HepG2 (cell line): ENCODE measurements around the gene SREBF1. TPM values are rescaled to one million over a fixed set of nuclear protein-coding genes. Genes with fewer than 3 reads are reported as not detected.
A peak's percentile ranks its signal among the peaks of the same experiment; 100 is the strongest.

Experiments
- ATAC-seq: fragments of 200-7000 bp; cut with Tn5 transposase; 3 replicates; pipeline ENCODE4 v1.9.1; 2020; ENCODE audit warnings: mild to moderate bottlenecking, moderate library complexity
- BruUV-seq: library from RNA; stranded (reverse); fragments of 400-500 nt; replicated peaks from 2 replicates; lab custom pipeline; 2021; lab: Mats Ljungman, UMichigan
- CTCF ChIA-PET: fragments of 300-600 bp; formaldehyde crosslinking; extraction: SDS; loops from one replicate; lab custom pipeline; 2021; ENCODE audit warnings: low total read pairs, inconsistent platforms, low intra/inter-chr PET ratio; lab: Yijun Ruan, JAX
- POLR2A ChIA-PET: fragments of 350-600 bp; sonication (Branson Sonifier 250); formaldehyde crosslinking; loops from one replicate; lab custom pipeline; 2020; ENCODE audit warnings: antibody characterized with exemption, inconsistent platforms; lab: Yijun Ruan, JAX
- DNase-seq: peaks from one replicate; pipeline ENCODE4 v3.0.0-alpha.2; 2015; ENCODE audit warnings: low spot score
- FAIRE-seq: peaks from 3 replicates; lab custom pipeline; 2011; peaks lifted over from hg19 to GRCh38; lab: Jason Lieb, UNC
- H2AFZ ChIP-seq: one replicate; pipeline ENCODE4 v1.6.1; 2011; ENCODE audit warnings: low read length, inconsistent platforms
- H3K27ac ChIP-seq: fragments of 300-600 bp; 3 replicates; pipeline ENCODE4 v1.8.0; 2011; ENCODE audit warnings: mixed run types, mild to moderate bottlenecking, mixed read lengths, low read length, inconsistent platforms; ENCODE audit not compliant: insufficient read depth; ENCODE audit errors: extremely low read length
- H3K27me3 ChIP-seq, 2 experiments: fragments of 200-600 bp in 1 of 2; 2 replicates in 1 of 2; 3 replicates in 1 of 2; pipeline versions ENCODE4 v1.6.0 to v1.8.0; 2011; ENCODE audit warnings: low read length in 2 of 2, mild to moderate bottlenecking in 2 of 2, moderate library complexity in 2 of 2, inconsistent platforms in 1 of 2; ENCODE audit not compliant: insufficient read depth in 2 of 2, control insufficient read depth in 1 of 2
- H3K36me3 ChIP-seq, 2 experiments: fragments of 200-600 bp in 1 of 2; replicated peaks in 1 of 2; 2 replicates in 1 of 2; 3 replicates in 1 of 2; pipeline versions ENCODE4 v1.5.1 to v1.8.0; 2011; ENCODE audit warnings: low read length in 2 of 2, inconsistent platforms in 1 of 2; ENCODE audit not compliant: insufficient read depth in 2 of 2, control insufficient read depth in 1 of 2
- H3K4me1 ChIP-seq: 2 replicates; pipeline ENCODE4 v1.5.1; 2012; ENCODE audit warnings: low read length, inconsistent platforms; ENCODE audit not compliant: insufficient read depth
- H3K4me2 ChIP-seq: 2 replicates; pipeline ENCODE4 v1.6.0; 2011; ENCODE audit warnings: low read depth, low read length, inconsistent platforms
- H3K4me3 ChIP-seq, 3 experiments: fragments of 200-600 bp in 1 of 3; sonication (generic), shearing (Covaris generic) in 1 of 3; replicated peaks in 1 of 3; 2 replicates each; pipeline ENCODE4 v1.5.1; 2011 to 2016; ENCODE audit warnings: low read length in 3 of 3, inconsistent platforms in 2 of 3, low read depth in 2 of 3, mild to moderate bottlenecking in 2 of 3, control low read depth in 1 of 3, mixed read lengths in 1 of 3; ENCODE audit not compliant: insufficient read depth in 1 of 3
- H3K79me2 ChIP-seq: one replicate; pipeline ENCODE4 v1.6.1; 2011; ENCODE audit warnings: low read length, inconsistent platforms; ENCODE audit not compliant: insufficient read depth
- H3K9ac ChIP-seq: 2 replicates; pipeline ENCODE4 v1.6.0; 2011; ENCODE audit warnings: mild to moderate bottlenecking, low read depth, low read length, inconsistent platforms; ENCODE audit not compliant: insufficient read depth
- H3K9me3 ChIP-seq: 2 replicates; pipeline ENCODE4 v1.5.1; 2012; ENCODE audit warnings: mild to moderate bottlenecking, low read length
- H4K20me1 ChIP-seq: 2 replicates; pipeline ENCODE4 v1.6.0; 2011; ENCODE audit warnings: inconsistent platforms, mild to moderate bottlenecking, low read length, moderate library complexity; ENCODE audit not compliant: insufficient read depth
- GATA4 ChIP-seq: sonication (generic); IDR thresholded peaks from 2 replicates; pipeline ENCODE4 v1.6.1; 2016; ENCODE audit warnings: antibody characterized with exemption, low read depth, borderline replicate concordance
- KDM1A ChIP-seq: IDR thresholded peaks from 2 replicates; pipeline ENCODE4 v1.6.1; 2016; ENCODE audit warnings: missing compliant biosample characterization
- KMT2B ChIP-seq: IDR thresholded peaks from 2 replicates; pipeline ENCODE4 v1.6.1; 2016; ENCODE audit warnings: missing genetic modification reagents, missing compliant biosample characterization
- MXD1 ChIP-seq: sonication (generic); formaldehyde crosslinking; IDR thresholded peaks from 2 replicates; pipeline ENCODE4 v1.4.0; 2020; ENCODE audit warnings: mild to moderate bottlenecking, missing genetic modification reagents
- NCOR1 ChIP-seq: fragments of 200-600 bp; sonication (generic); IDR thresholded peaks from 2 replicates; pipeline ENCODE4 v1.7.0; 2017; ENCODE audit warnings: antibody characterized with exemption, low read length, borderline replicate concordance
- SMC3 ChIP-seq: IDR thresholded peaks from 2 replicates; pipeline ENCODE4 v1.6.1; 2011; ENCODE audit warnings: low read length, improper control_type of control experiment
- TSC22D2 ChIP-seq: sonication (generic); formaldehyde crosslinking; IDR thresholded peaks from 2 replicates; pipeline ENCODE4 v1.5.1; 2020; ENCODE audit warnings: missing genetic modification reagents, mild to moderate bottlenecking, borderline replicate concordance
- ZMYM2 ChIP-seq: sonication (generic); formaldehyde crosslinking; IDR thresholded peaks from 2 replicates; pipeline ENCODE4 v1.8.0; 2022; ENCODE audit warnings: mild to moderate bottlenecking, missing genetic modification reagents
- ZNF34 ChIP-seq: sonication (generic); formaldehyde crosslinking; IDR thresholded peaks from 2 replicates; pipeline ENCODE4 v1.4.0; 2020; ENCODE audit warnings: mild to moderate bottlenecking, missing genetic modification reagents, borderline replicate concordance
- ZNF343 ChIP-seq: sonication (generic); formaldehyde crosslinking; IDR thresholded peaks from 2 replicates; pipeline ENCODE4 v1.4.0; 2020; ENCODE audit warnings: mild to moderate bottlenecking, missing genetic modification reagents
- ZNF446 ChIP-seq: sonication (generic); formaldehyde crosslinking; IDR thresholded peaks from 2 replicates; pipeline ENCODE4 v1.5.0; 2020; ENCODE audit warnings: mild to moderate bottlenecking, missing genetic modification reagents
- ZNF570 ChIP-seq: sonication (generic); formaldehyde crosslinking; IDR thresholded peaks from 2 replicates; pipeline ENCODE4 v1.4.0; 2020; ENCODE audit warnings: mild to moderate bottlenecking, missing genetic modification reagents, borderline replicate concordance
- ZNF609 ChIP-seq: sonication (generic); formaldehyde crosslinking; IDR thresholded peaks from 2 replicates; pipeline ENCODE4 v1.4.0; 2020; ENCODE audit warnings: mild to moderate bottlenecking, missing genetic modification reagents, borderline replicate concordance
- WGBS: methylation state at CpG from one replicate; pipeline ENCODE4 v1.1.6; 2017; ENCODE audit warnings: low lambda C conversion rate; 5-methylcytosine and 5-hydroxymethylcytosine counted together
- in situ Hi-C: cut with HindIII; loops from 2 replicates; pipeline ENCODE4 v1.10.0; 2017; ENCODE audit warnings: low pct_unique_long_range_greater_than_20kb; ENCODE audit not compliant: extremely low pct_ligation_motif_present
- intact Hi-C: fragments of 100-400 bp; cut with micrococcal nuclease; formaldehyde crosslinking; loops from one replicate; pipeline ENCODE4 v1.10.0; 2022; ENCODE audit not compliant: unreplicated experiment
- polyA plus RNA-seq, 8 experiments: library from polyadenylated mRNA; depleted of rRNA in 3 of 8; stranded (reverse) in 7 of 8; unstranded in 1 of 8; fragments of >200 nt; fragmentation: Illumina TruSeq in 4 of 8; extraction: Trizol in 4 of 8; gene quantifications; 2 replicates each; pipeline versions ENCODE4 v1.2.1 to v1.2.3, GENCODE V29; 2011 to 2016; ENCODE audit warnings: low read depth in 4 of 8, missing spikeins in 1 of 8, mixed read lengths in 1 of 8; ENCODE audit not compliant: insufficient read depth in 1 of 8
- total RNA-seq, 5 experiments: library from RNA; depleted of rRNA; stranded (reverse); fragments of >200 nt; fragmentation: Illumina TruSeq; extraction: Trizol; gene quantifications; 2 replicates each; pipeline ENCODE4 v1.2.3, GENCODE V29; 2016; ENCODE audit warnings: low read depth in 1 of 5

The SREBF1 gene
- total and polyA plus RNA-seq, 2 of the 13 experiments (the other 11 are each of a cell fraction or from before 2014, with no cell fraction given), result 34.3 to 38.0 TPM

GRCh38 chr17:17855976-17856375, 19.2 kb upstream of the SREBF1 start:
- peaks cover 55% of the 10 kb centered on the region for H3K4me1 ChIP-seq
- H3K27me3 ChIP-seq, result no peaks in the 10 kb centered on the region
- no peaks in the 10 kb centered on the region for H4K20me1 ChIP-seq
- 0 out of 2 replicates have a peak overlapping the region, but pooled peaks have one; percentile 13 for H3K4me2 ChIP-seq
- ATAC-seq (no peak), DNase-seq (no peak), FAIRE-seq (no peak)
- H3K9me3 ChIP-seq, result no peaks in the 10 kb centered on the region
- intact Hi-C loops (loop anchor here (10.0 kb wide), 1 partner anchor 141 kb away; no protein-coding TSS in a partner anchor), in situ Hi-C loops (no loop called here)
- TF ChIP-seq KMT2B (CRISPR knock-in tag) (no peak), SMC3 (no peak), TSC22D2 (CRISPR knock-in tag) (no peak)
- ChIA-PET POLR2A (interaction anchor here (1.2 to 3.1 kb wide), 3 partner anchors 14 to 44 kb away, joined by 3 to 13 read pairs (median 4); no protein-coding TSS in a partner anchor), CTCF (no interaction called here)
- H2AFZ ChIP-seq, result no peak overlapping the region
- H3K9ac ChIP-seq, result 0 out of 2 replicates have a peak overlapping the region, but pooled peaks have one; percentile 2
- 54% methylated on average over 3 of the region's 3 CpGs for WGBS
- no peak overlapping the region for H3K4me3 ChIP-seq
- BruUV-seq, result no TSS peak
- no peaks in the 10 kb centered on the region for H3K36me3 ChIP-seq
- H3K27ac ChIP-seq, result no peak overlapping the region
- H3K79me2 ChIP-seq, result no peaks in the 10 kb centered on the region

- no TSS peak for BruUV-seq
- H3K4me1 ChIP-seq, result peaks cover 61% of the 10 kb centered on the region
- H4K20me1 ChIP-seq, result no peaks in the 10 kb centered on the region
- no peak overlapping the region for H3K9ac ChIP-seq
- no peaks in the 10 kb centered on the region for H3K79me2 ChIP-seq
- POLR2A ChIA-PET, result interaction anchor here (1.2 to 3.1 kb wide), 3 partner anchors 12 to 18 kb away, joined by 3 to 13 read pairs (median 4); partner anchors contain the start of gene SREBF1
- CTCF ChIA-PET, result no interaction called here
- H2AFZ ChIP-seq, result no peak overlapping the region
- H3K36me3 ChIP-seq, result no peaks in the 10 kb centered on the region
- WGBS, result 94% methylated on average over 8 of the region's 8 CpGs
- DNase-seq (no peak), FAIRE-seq (no peak), ATAC-seq (no peak)
- intact Hi-C loops (loop anchor here (10.0 kb wide), 1 partner anchor 139 kb away; no protein-coding TSS in a partner anchor), in situ Hi-C loops (no loop called here)
- H3K4me2 ChIP-seq, result no peak overlapping the region
- no peaks in the 10 kb centered on the region for H3K9me3 ChIP-seq
- no peak overlapping the region for H3K4me3 ChIP-seq
- H3K27me3 ChIP-seq, result no peaks in the 10 kb centered on the region
- H3K27ac ChIP-seq, result no peak overlapping the region
- TF ChIP-seq ZNF34 (CRISPR knock-in tag) (no peak), ZNF446 (no peak), MXD1 (no peak), GATA4 (no peak), KDM1A (CRISPR knock-in tag) (no peak), ZNF570 (no peak), ZNF343 (no peak), ZNF609 (CRISPR knock-in tag) (no peak), ZMYM2 (CRISPR knock-in tag) (no peak), NCOR1 (no peak)
Observed at GRCh38 chr17:17853811-17854447, 17.1 kb upstream of the SREBF1 start.
